Measurements from ENCODE around the gene BIRC7. TPM values are rescaled to one million over a fixed set of nuclear protein-coding genes. Genes with fewer than 3 reads are reported as not detected.

Gene BIRC7
- total and polyA plus RNA-seq, 2 of the 4 experiments (the other 2 are of a cell fraction), result not detected

DNA sequence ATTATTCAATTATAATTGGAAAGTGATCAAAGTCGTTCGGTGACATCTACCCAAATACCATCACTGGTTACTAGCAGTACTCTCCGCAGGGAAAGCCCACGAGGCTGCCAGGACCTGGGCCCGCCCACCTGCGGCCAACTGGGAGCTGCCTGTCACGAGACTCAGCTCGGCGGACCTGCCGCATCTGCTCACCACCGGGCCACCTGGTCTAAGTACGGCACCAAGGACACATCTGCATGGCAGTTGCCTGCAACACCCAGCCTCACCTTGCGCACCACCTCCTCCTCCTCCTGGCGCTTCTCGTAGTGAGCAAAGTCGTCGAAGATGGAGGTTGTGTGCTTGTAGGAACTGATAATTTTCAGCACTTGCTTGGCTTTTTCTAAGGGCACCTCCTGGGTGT lies 33.7 kb upstream of the BIRC7 start:
- Histone ChIP-seq H4K91ac (ENCODE audit: insufficient read depth, low read depth, low read length) (no peak overlapping the region), H3K9me3 (ENCODE audit: control insufficient read depth, insufficient read depth, low read length) (no peaks in the 10 kb centered on the region), H2AFZ (replicated peaks; ENCODE audit: low read length, poor library complexity) (no peak overlapping the region), H3K4me1 (ENCODE audit: control insufficient read depth, insufficient read depth, low read length) (no peaks in the 10 kb centered on the region; the same call in 1 of the 2 replicates), H3K23ac (ENCODE audit: low read depth, low read length) (no peak overlapping the region), H3K79me1 (ENCODE audit: low read depth in 1 of 2, low read length in 2 of 2) (peaks cover 18 to 79% of the 10 kb centered on the region in 2 experiments), H3K4ac (ENCODE audit: low read depth, low read length) (no peak overlapping the region), H2BK5ac (ENCODE audit: low read depth, low read length, poor library complexity, severe bottlenecking) (no peak overlapping the region), H3K18ac (ENCODE audit: low read depth, low read length) (no peak overlapping the region), H3K9ac (ENCODE audit: low read depth, low read length) (no peak overlapping the region), H3K4me3 (ENCODE audit: insufficient read depth, low read depth, low read length) (no peak overlapping the region), H2BK15ac (ENCODE audit: low read depth, low read length) (no peak overlapping the region), H3K56ac (ENCODE audit: extremely low read depth, insufficient read depth, low read length) (no peak overlapping the region), H3K4me2 (ENCODE audit: low read depth, low read length) (no peak overlapping the region), H3K14ac (replicated peaks; ENCODE audit: low read depth, low read length) (no peak overlapping the region), H2AK9ac (replicated peaks; ENCODE audit: low read depth, low read length, poor library complexity) (no peak overlapping the region), H3K27me3 (ENCODE audit: control insufficient read depth, insufficient read depth, low read length) (no peaks in the 10 kb centered on the region), H4K5ac (ENCODE audit: low read depth, low read length) (no peak overlapping the region), H4K8ac (ENCODE audit: low read depth in 2 of 2, low read length in 2 of 2) (no peak overlapping the region), H2AK5ac (ENCODE audit: low read depth, low read length) (no peak overlapping the region), H3K36me3 (ENCODE audit: control insufficient read depth, insufficient read depth, low read length) (peaks cover 52% of the 10 kb centered on the region), H2BK20ac (ENCODE audit: low read depth, low read length) (no peak overlapping the region), H3K27ac (ENCODE audit: insufficient read depth, low read length) (no peak overlapping the region), H3K9me1 (ENCODE audit: insufficient read depth, low read length) (peaks cover 3% of the 10 kb centered on the region; the same call in 1 of the 2 replicates), H4K20me1 (ENCODE audit: insufficient read depth, low read length) (peaks cover 96% of the 10 kb centered on the region), H2BK120ac (ENCODE audit: low read depth, low read length) (no peak overlapping the region)
- no TSS peak for BruUV-seq (replicated peaks)
- CTCF ChIA-PET, result no interaction called here
- TF ChIP-seq MAFK (IDR thresholded peaks at IDR 0.05; ENCODE audit: low read depth, low read length) (no peak), MAZ (IDR thresholded peaks at IDR 0.05; ENCODE audit: borderline replicate concordance, low read depth, low read length) (no peak), RAD21 (IDR thresholded peaks at IDR 0.05; ENCODE audit: low read length) (no peak), NFE2L2 (IDR thresholded peaks at IDR 0.05; ENCODE audit: low read depth, low read length) (no peak), CHD1 (IDR thresholded peaks at IDR 0.05; ENCODE audit: low read depth, low read length) (no peak), MXI1 (IDR thresholded peaks at IDR 0.05; ENCODE audit: borderline replicate concordance, low read depth, low read length) (no peak), POLR2A (IDR thresholded peaks at IDR 0.05; ENCODE audit: low read depth, low read length) (no peak), SMC3 (IDR thresholded peaks at IDR 0.05; ENCODE audit: low read depth, low read length) (no peak), RFX5 (IDR thresholded peaks at IDR 0.05; ENCODE audit: low read depth, low read length) (no peak)
- in situ Hi-C loops (cut with MboI; ENCODE audit: low sequenced_read_pairs), result no loop called here
- DNase-seq, result no peak
- ATAC-seq (ENCODE audit: low read depth), result no peak
- POLR2A ChIA-PET (ENCODE audit: unreplicated experiment), result no interaction called here
- 88% methylated on average over 7 of the region's 17 CpGs; no CpG with 5 or more reads in 1 of the 2 experiments for WGBS, 2 experiments (ENCODE audit: extremely low coverage in 2 of 2, insufficient read length in 1 of 2)
- dilution Hi-C loops (cut with HindIII; ENCODE audit: low sequenced_read_pairs, unreplicated experiment), result no loop called here
- intact Hi-C loops (cut with micrococcal nuclease), result no loop called here

Measured in IMR-90 (cell line).